IMR-90 (cell line): ENCODE data around the gene RC3H2.
"Not testable (repeated sequence)": the region's sequence is repeated elsewhere in the genome, so short reads cannot be mapped to it uniquely, and the experiment has no call there.

Source experiments
- CTCF ChIP-seq: conservative IDR thresholded peaks from 2 replicates; pipeline ENCODE4 v1.5.1; 2012; ENCODE audit warnings: mild to moderate bottlenecking, low read depth, low read length, improper control_type of control experiment
- MXI1 ChIP-seq: IDR thresholded peaks from 2 replicates; pipeline ENCODE4 v1.6.1; 2012; ENCODE audit warnings: low read depth, mild to moderate bottlenecking, low read length, moderate library complexity, borderline replicate concordance
- POLR2A ChIP-seq: IDR thresholded peaks from 2 replicates; pipeline ENCODE4 v1.6.1; 2012; ENCODE audit warnings: mild to moderate bottlenecking, low read depth, low read length

DNA sequence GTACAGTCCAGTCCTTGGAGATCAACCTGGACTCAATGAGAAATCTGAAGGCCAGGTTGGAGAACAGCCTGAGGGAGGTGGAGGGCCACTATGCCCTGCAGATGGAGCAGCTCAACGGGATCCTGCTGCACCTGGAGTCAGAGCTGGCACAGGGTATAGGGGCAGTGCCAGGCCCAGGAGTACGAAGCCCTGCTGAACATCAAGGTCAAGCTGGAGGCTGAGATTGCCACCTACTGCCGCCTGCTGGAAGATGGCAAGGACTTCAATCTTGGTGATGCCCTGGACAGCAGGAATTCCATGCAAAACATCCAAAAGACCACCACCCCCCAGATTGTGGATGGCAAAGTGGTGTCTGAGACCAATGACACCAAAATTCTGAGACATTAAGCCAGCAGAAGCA, 66.7 kb downstream of the RC3H2 start:
- not testable (repeated sequence) for TF ChIP-seq MXI1, CTCF, POLR2A
